Measurements from ENCODE around the gene BIRC2.

Gene BIRC2

GRCh38 chr11:102385085-102386007 lies 38.3 kb downstream of the BIRC2 start:
- H3K4me3 ChIP-seq (ENCODE audit: low read depth, low read length), result no peak overlapping the region
- no peak for DNase-seq (ENCODE audit: low read depth)
- TF ChIP-seq MAX (IDR thresholded peaks at IDR 0.05; ENCODE audit: low read depth, low read length), result no peak
- no peak for TF ChIP-seq MYC (IDR thresholded peaks at IDR 0.05; ENCODE audit: low read depth, low read length)
- TF ChIP-seq CTCF (IDR thresholded peaks at IDR 0.05; ENCODE audit: low read depth, low read length), result no peak
- TF ChIP-seq POLR2A (IDR thresholded peaks at IDR 0.05; ENCODE audit: extremely low read depth, insufficient read length), result no peak

- H3K4me3 ChIP-seq (ENCODE audit: low read depth, low read length), result no peak overlapping the region
- DNase-seq (ENCODE audit: low read depth), result no peak
- TF ChIP-seq POLR2A (IDR thresholded peaks at IDR 0.05; ENCODE audit: extremely low read depth, insufficient read length) (no peak), MYC (IDR thresholded peaks at IDR 0.05; ENCODE audit: low read depth, low read length) (no peak), MAX (IDR thresholded peaks at IDR 0.05; ENCODE audit: low read depth, low read length) (no peak), CTCF (IDR thresholded peaks at IDR 0.05; ENCODE audit: low read depth, low read length) (no peak)
These were observed 39.2 kb downstream of the BIRC2 start for GRCh38 chr11:102386136-102386734.

- no peak for DNase-seq (ENCODE audit: low read depth)
- no peak overlapping the region for H3K4me3 ChIP-seq (ENCODE audit: low read depth, low read length)
- TF ChIP-seq POLR2A (IDR thresholded peaks at IDR 0.05; ENCODE audit: extremely low read depth, insufficient read length), result no peak
- TF ChIP-seq MYC (IDR thresholded peaks at IDR 0.05; ENCODE audit: low read depth, low read length), result no peak
- no peak for TF ChIP-seq CTCF (IDR thresholded peaks at IDR 0.05; ENCODE audit: low read depth, low read length)
- TF ChIP-seq MAX (IDR thresholded peaks at IDR 0.05; ENCODE audit: low read depth, low read length), result no peak
These were observed 40.2 kb downstream of the BIRC2 start for GRCh38 chr11:102387043-102387781.

- no peak overlapping the region for H3K4me3 ChIP-seq (ENCODE audit: low read depth, low read length)
- no peak for TF ChIP-seq MYC (IDR thresholded peaks at IDR 0.05; ENCODE audit: low read depth, low read length)
- TF ChIP-seq CTCF (IDR thresholded peaks at IDR 0.05; ENCODE audit: low read depth, low read length), result no peak
- no peak for TF ChIP-seq MAX (IDR thresholded peaks at IDR 0.05; ENCODE audit: low read depth, low read length)
- TF ChIP-seq POLR2A (IDR thresholded peaks at IDR 0.05; ENCODE audit: extremely low read depth, insufficient read length), result no peak
- no peak for DNase-seq (ENCODE audit: low read depth)
These were observed 42.2 kb downstream of the BIRC2 start for GRCh38 chr11:102389253-102389652.

- TF ChIP-seq MYC (IDR thresholded peaks at IDR 0.05; ENCODE audit: low read depth, low read length) (no peak), CTCF (IDR thresholded peaks at IDR 0.05; ENCODE audit: low read depth, low read length) (peak; percentile 92), POLR2A (IDR thresholded peaks at IDR 0.05; ENCODE audit: extremely low read depth, insufficient read length) (no peak), MAX (IDR thresholded peaks at IDR 0.05; ENCODE audit: low read depth, low read length) (no peak)
- no peak overlapping the region for H3K4me3 ChIP-seq (ENCODE audit: low read depth, low read length)
- DNase-seq (ENCODE audit: low read depth), result peak; percentile 71
These were observed 43.9 kb downstream of the BIRC2 start for GRCh38 chr11:102390667-102391465.

All from NB4 (cell line).